Fibroblast of mammary gland (primary cell): ENCODE results near the gene NR4A1.

Source experiments
- DNase-seq: peaks from one replicate; pipeline ENCODE4 v3.0.0-alpha.2; 2010; ENCODE audit warnings: low read depth
- H3K4me3 ChIP-seq: 2 replicates; pipeline ENCODE4 v1.5.1; 2011; ENCODE audit warnings: low read depth, mild to moderate bottlenecking, low read length, moderate library complexity; ENCODE audit not compliant: control insufficient read depth
- CTCF ChIP-seq: conservative IDR thresholded peaks from 2 replicates; pipeline ENCODE4 v1.5.1; 2011; ENCODE audit warnings: low read depth, low read length, inconsistent platforms; ENCODE audit not compliant: control insufficient read depth, insufficient read depth

Gene NR4A1

GRCh38 chr12:52054833-52055730, 3.8 kb downstream of the NR4A1 start:
- no peak for TF ChIP-seq CTCF
- H3K4me3 ChIP-seq = no peak overlapping the region
- no peak for DNase-seq

- TF ChIP-seq CTCF = no peak
- no peak for DNase-seq
- H3K4me3 ChIP-seq = no peak overlapping the region
Observed at GRCh38 chr12:52055731-52056711, 4.8 kb downstream of the NR4A1 start.

- no peak overlapping the region for H3K4me3 ChIP-seq
Observed at GRCh38 chr12:52056801-52057637, 5.8 kb downstream of the NR4A1 start.

GRCh38 chr12:52057638-52058576, 6.7 kb downstream of the NR4A1 start:
- no peak overlapping the region for H3K4me3 ChIP-seq
- TF ChIP-seq CTCF = no peak
- DNase-seq = no peak

More at GRCh38 chr12:52056801-52057637, 5.8 kb downstream of the NR4A1 start:
- peak; percentile 71 for DNase-seq
- TF ChIP-seq CTCF = no peak

- TF ChIP-seq CTCF = no peak
- H3K4me3 ChIP-seq = no peak overlapping the region
- DNase-seq = no peak
Observed at GRCh38 chr12:52058631-52059361, 7.6 kb downstream of the NR4A1 start.
